GM23248 (cell line): ENCODE results near the gene CD38.

Experiments used
- EZH2 ChIP-seq: fragments of 200-600 bp; sonication (generic); IDR thresholded peaks from 2 replicates; pipeline ENCODE4 v1.6.1; 2018; ENCODE audit warnings: antibody characterized with exemption, mild to moderate bottlenecking; ENCODE audit not compliant: insufficient read depth, poor library complexity, severe bottlenecking
- EZH2phosphoT487 ChIP-seq: fragments of 200-600 bp; sonication (generic); IDR thresholded peaks from 2 replicates; pipeline ENCODE4 v1.6.1; 2018; ENCODE audit warnings: antibody characterized with exemption, moderate library complexity, mild to moderate bottlenecking, low read depth; ENCODE audit not compliant: insufficient read depth

GRCh38 chr4:15797320-15797719 is 19.2 kb downstream of the CD38 start:
- TF ChIP-seq EZH2 (no peak), EZH2phosphoT487 (no peak)
